Measurements from ENCODE around the gene TBX1.

The TBX1 gene

GRCh38 chr22:19816372-19817119 lies 56.0 kb downstream of the TBX1 start:
- DNase-seq = no peak

Data from NCI-H1694 treated with DMSO at 0.1 percent for 48 hours (cell line).